ENCODE data around the gene CD101. TPM values are rescaled to one million over a fixed set of nuclear protein-coding genes. Genes with fewer than 3 reads are reported as not detected.

CD101 gene
- total and polyA plus RNA-seq, 2 of the 8 experiments (the other 6 are each of a cell fraction or from before 2014, with no cell fraction given) = 1.1 to 1.2 TPM

DNA sequence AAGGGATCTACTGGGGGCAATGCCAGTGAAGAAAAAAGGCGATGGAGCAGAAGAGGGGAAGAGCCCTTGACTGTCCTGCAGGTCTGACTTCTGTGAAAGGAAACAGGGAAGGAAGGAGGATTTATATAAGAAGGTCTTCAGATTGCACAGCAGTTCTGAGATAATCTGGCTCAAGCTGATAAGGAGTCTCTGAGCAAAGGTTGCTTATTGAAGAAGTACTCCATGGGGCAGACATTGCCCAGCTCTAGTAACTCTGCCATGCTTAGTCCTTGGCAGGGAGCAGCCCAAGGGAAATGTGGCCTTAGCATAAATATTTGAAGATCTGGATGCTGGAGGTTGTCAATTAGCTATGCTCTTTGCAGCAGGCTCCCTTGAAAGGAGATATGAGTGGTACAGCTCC, 42.7 kb downstream of the CD101 start:
- Histone ChIP-seq H3K4me2 (ENCODE audit: insufficient read depth in 1 of 2, low read depth in 2 of 2, low read length in 2 of 2) (no peak overlapping the region), H2BK5ac (ENCODE audit: low read depth, low read length) (no peak overlapping the region), H2BK12ac (ENCODE audit: low read depth, low read length) (no peak overlapping the region), H2BK120ac (replicated peaks; ENCODE audit: low read depth, low read length) (no peak overlapping the region), H2BK15ac (ENCODE audit: low read length) (no peak overlapping the region), H2AFZ (ENCODE audit: low read length) (no peak overlapping the region), H3K4me1 (replicated peaks in 1 of 4; ENCODE audit: control insufficient read depth in 3 of 4, insufficient read depth in 4 of 4, low read length in 3 of 4) (no peaks in the 10 kb centered on the region), H4K5ac (ENCODE audit: insufficient read length, low read depth, low read length) (no peak overlapping the region), H4K20me1 (replicated peaks in 1 of 2; ENCODE audit: control insufficient read depth in 1 of 2, insufficient read depth in 2 of 2, low read length in 2 of 2) (no peaks in the 10 kb centered on the region), H3K23ac (ENCODE audit: insufficient read length) (no peak overlapping the region), H3K9ac (replicated peaks in 1 of 4; ENCODE audit: extremely low read depth in 1 of 4, low read depth in 3 of 4, low read length in 3 of 4) (no peak overlapping the region), H3K18ac (ENCODE audit: extremely low read depth, low read length) (no peak overlapping the region), H3K23me2 (ENCODE audit: low read depth, low read length) (no peaks in the 10 kb centered on the region), H4K8ac (ENCODE audit: extremely low read depth, insufficient read depth, low read length) (no peak overlapping the region), H3K79me1 (ENCODE audit: low read depth, low read length) (no peaks in the 10 kb centered on the region), H3K27ac (ENCODE audit: low read depth, low read length) (no peak overlapping the region), H2BK20ac (ENCODE audit: low read length) (no peak overlapping the region), H3K36me3 (ENCODE audit: control insufficient read depth in 2 of 4, insufficient read depth in 4 of 4, low read length in 3 of 4) (no peaks in the 10 kb centered on the region), H2AK5ac (ENCODE audit: low read depth, low read length) (no peak overlapping the region), H3K27me3 (replicated peaks in 1 of 4; ENCODE audit: control insufficient read depth in 3 of 4, extremely low read depth in 1 of 4, insufficient read depth in 3 of 4, low read length in 3 of 4) (peaks cover 0 to 1% (median 0%) of the 10 kb centered on the region in 4 experiments; a peak in 1 of 7 replicates), H3K4ac (replicated peaks; ENCODE audit: insufficient read length, low read depth, low read length) (no peak overlapping the region), H3K14ac (ENCODE audit: insufficient read length) (no peak overlapping the region), H4K91ac (replicated peaks; ENCODE audit: insufficient read length, low read length) (no peak overlapping the region), H3K56ac (replicated peaks; ENCODE audit: insufficient read length, low read depth, low read length) (no peak overlapping the region), H3K79me2 (ENCODE audit: control insufficient read depth in 1 of 2, insufficient read depth in 2 of 2, low read length in 2 of 2) (no peaks in the 10 kb centered on the region), H3K4me3 (ENCODE audit: extremely low read depth in 1 of 4, insufficient read depth in 2 of 4, low read depth in 3 of 4, low read length in 4 of 4) (no peak overlapping the region), H3K9me3 (ENCODE audit: insufficient read depth in 2 of 2, low read depth in 1 of 2, low read length in 1 of 2) (no peaks in the 10 kb centered on the region)
- ChIA-PET CTCF (ENCODE audit: partially characterized antibody) (interaction anchor here (0.9 to 1.9 kb wide), 5 partner anchors 14 to 306 kb away, joined by 3 to 5 read pairs (median 4); no protein-coding TSS in a partner anchor), POLR2A (ENCODE audit: partially characterized antibody) (interaction anchor here (0.9 kb wide), 1 partner anchor 16 kb away, joined by 3 read pairs; the partner anchor contains the start of gene TTF2)
- DNase-seq (ENCODE audit: low read depth in 1 of 2, low spot score in 2 of 2) = no peak
- no peak for FAIRE-seq
- 87% methylated on average over 1 of the region's 1 CpG; no CpG with 5 or more reads in 1 of the 2 experiments for WGBS, 2 experiments (ENCODE audit: extremely low coverage in 1 of 2, insufficient coverage in 1 of 2, insufficient read length in 1 of 2, insufficient replicate concordance in 2 of 2, low coverage in 1 of 2, low lambda C conversion rate in 2 of 2, missing lambda C conversion rate in 1 of 2)
- no peak for TF ChIP-seq RAD21 (IDR thresholded peaks at IDR 0.05 in 1 of 2, conservative IDR thresholded peaks at IDR 0.05 in 1 of 2; ENCODE audit: low read depth in 2 of 2, low read length in 2 of 2)
